ENCODE results near the gene CD80. TPM values are rescaled to one million over a fixed set of nuclear protein-coding genes. Genes with fewer than 3 reads are reported as not detected.

Gene CD80
- total and polyA plus RNA-seq, 9 donors = 0.04 to 0.36 (median 0.11) TPM; not detected in 2

- 29% methylated on average over 1 of the region's 2 CpGs for WGBS (ENCODE audit: insufficient coverage)
- no peaks in the 10 kb centered on the region for H3K4me1 ChIP-seq (ENCODE audit: control insufficient read depth, insufficient read depth, low read length)
- H3K4me3 ChIP-seq (ENCODE audit: low read length) = no peak overlapping the region
- no peak for DNase-seq
- no peaks in the 10 kb centered on the region for H3K9me3 ChIP-seq (replicated peaks; ENCODE audit: control insufficient read depth, low read depth, low read length)
- H3K36me3 ChIP-seq (ENCODE audit: control insufficient read depth, insufficient read depth, low read length) = peaks cover 5% of the 10 kb centered on the region
- no peaks in the 10 kb centered on the region for H3K27me3 ChIP-seq (ENCODE audit: control insufficient read depth, insufficient read depth, low read length)
- H3K27ac ChIP-seq (ENCODE audit: low read length) = no peak overlapping the region
These were observed 29.0 kb downstream of the CD80 start for GRCh38 chr3:119530456-119530855.

GRCh38 chr3:119529883-119530282 lies 29.5 kb downstream of the CD80 start:
- Histone ChIP-seq H3K9me3 (replicated peaks; ENCODE audit: control insufficient read depth, low read depth, low read length) (no peaks in the 10 kb centered on the region), H3K4me3 (ENCODE audit: low read length) (no peak overlapping the region), H3K36me3 (ENCODE audit: control insufficient read depth, insufficient read depth, low read length) (peaks cover 8% of the 10 kb centered on the region), H3K4me1 (ENCODE audit: control insufficient read depth, insufficient read depth, low read length) (no peaks in the 10 kb centered on the region), H3K27ac (ENCODE audit: low read length) (no peak overlapping the region), H3K27me3 (ENCODE audit: control insufficient read depth, insufficient read depth, low read length) (no peaks in the 10 kb centered on the region)
- DNase-seq = no peak

GRCh38 chr3:119527714-119528113 lies 31.7 kb downstream of the CD80 start:
- Histone ChIP-seq H3K27ac (ENCODE audit: low read length) (no peak overlapping the region), H3K27me3 (ENCODE audit: control insufficient read depth, insufficient read depth, low read length) (no peaks in the 10 kb centered on the region), H3K36me3 (ENCODE audit: control insufficient read depth, insufficient read depth, low read length) (peaks cover 18% of the 10 kb centered on the region), H3K4me3 (ENCODE audit: low read length) (no peak overlapping the region), H3K9me3 (replicated peaks; ENCODE audit: control insufficient read depth, low read depth, low read length) (no peaks in the 10 kb centered on the region), H3K4me1 (ENCODE audit: control insufficient read depth, insufficient read depth, low read length) (no peaks in the 10 kb centered on the region)
- no peak for DNase-seq
- no CpG with 5 or more reads among the region's 5 CpGs for WGBS (ENCODE audit: insufficient coverage)

GRCh38 chr3:119524931-119525662 lies 34.3 kb downstream of the CD80 start:
- no peak overlapping the region for H3K4me3 ChIP-seq (ENCODE audit: low read length)
- no CpG with 5 or more reads among the region's 4 CpGs for WGBS (ENCODE audit: insufficient coverage)
- H3K36me3 ChIP-seq (ENCODE audit: control insufficient read depth, insufficient read depth, low read length) = peaks cover 34% of the 10 kb centered on the region
- H3K9me3 ChIP-seq (replicated peaks; ENCODE audit: control insufficient read depth, low read depth, low read length) = peaks cover 3% of the 10 kb centered on the region
- H3K4me1 ChIP-seq (ENCODE audit: control insufficient read depth, insufficient read depth, low read length) = no peaks in the 10 kb centered on the region
- no peak overlapping the region for H3K27ac ChIP-seq (ENCODE audit: low read length)
- H3K27me3 ChIP-seq (ENCODE audit: control insufficient read depth, insufficient read depth, low read length) = no peaks in the 10 kb centered on the region
- DNase-seq = peak; percentile 37

- peaks cover 9% of the 10 kb centered on the region for H3K9me3 ChIP-seq (replicated peaks; ENCODE audit: control insufficient read depth, low read depth, low read length)
- peaks cover 48% of the 10 kb centered on the region for H3K36me3 ChIP-seq (ENCODE audit: control insufficient read depth, insufficient read depth, low read length)
- no peak for DNase-seq
- no peaks in the 10 kb centered on the region for H3K4me1 ChIP-seq (ENCODE audit: control insufficient read depth, insufficient read depth, low read length)
- H3K4me3 ChIP-seq (ENCODE audit: low read length) = no peak overlapping the region
- H3K27me3 ChIP-seq (ENCODE audit: control insufficient read depth, insufficient read depth, low read length) = no peaks in the 10 kb centered on the region
- H3K27ac ChIP-seq (ENCODE audit: low read length) = no peak overlapping the region
- WGBS (ENCODE audit: insufficient coverage) = no CpG with 5 or more reads among the region's 1 CpG
These were observed 41.4 kb downstream of the CD80 start for GRCh38 chr3:119518026-119518425.

- H3K27me3 ChIP-seq (ENCODE audit: control insufficient read depth, insufficient read depth, low read length) = no peaks in the 10 kb centered on the region
- peaks cover 46% of the 10 kb centered on the region for H3K36me3 ChIP-seq (ENCODE audit: control insufficient read depth, insufficient read depth, low read length)
- H3K9me3 ChIP-seq (replicated peaks; ENCODE audit: control insufficient read depth, low read depth, low read length) = peaks cover 9% of the 10 kb centered on the region
- DNase-seq = no peak
- no peak overlapping the region for H3K4me3 ChIP-seq (ENCODE audit: low read length)
- H3K27ac ChIP-seq (ENCODE audit: low read length) = no peak overlapping the region
- H3K4me1 ChIP-seq (ENCODE audit: control insufficient read depth, insufficient read depth, low read length) = no peaks in the 10 kb centered on the region
- 100% methylated on average over 1 of the region's 2 CpGs for WGBS (ENCODE audit: insufficient coverage)
These were observed 42.3 kb downstream of the CD80 start for GRCh38 chr3:119517112-119517511.

- Histone ChIP-seq H3K4me1 (ENCODE audit: control insufficient read depth, insufficient read depth, low read length) (no peaks in the 10 kb centered on the region), H3K27ac (ENCODE audit: low read length) (no peak overlapping the region), H3K9me3 (replicated peaks; ENCODE audit: control insufficient read depth, low read depth, low read length) (peaks cover 6% of the 10 kb centered on the region), H3K36me3 (ENCODE audit: control insufficient read depth, insufficient read depth, low read length) (peaks cover 31% of the 10 kb centered on the region), H3K27me3 (ENCODE audit: control insufficient read depth, insufficient read depth, low read length) (no peaks in the 10 kb centered on the region), H3K4me3 (ENCODE audit: low read length) (no peak overlapping the region)
- WGBS (ENCODE audit: insufficient coverage) = 100% methylated on average over 1 of the region's 2 CpGs
- DNase-seq = no peak
These were observed 44.8 kb downstream of the CD80 start for GRCh38 chr3:119514637-119515036.

GRCh38 chr3:119510690-119511089 lies 48.7 kb downstream of the CD80 start:
- Histone ChIP-seq H3K27me3 (ENCODE audit: control insufficient read depth, insufficient read depth, low read length) (no peaks in the 10 kb centered on the region), H3K36me3 (ENCODE audit: control insufficient read depth, insufficient read depth, low read length) (peaks cover 24% of the 10 kb centered on the region), H3K4me3 (ENCODE audit: low read length) (no peak overlapping the region), H3K4me1 (ENCODE audit: control insufficient read depth, insufficient read depth, low read length) (no peaks in the 10 kb centered on the region), H3K27ac (ENCODE audit: low read length) (no peak overlapping the region), H3K9me3 (replicated peaks; ENCODE audit: control insufficient read depth, low read depth, low read length) (no peaks in the 10 kb centered on the region)
- no peak for DNase-seq

- no CpG with 5 or more reads among the region's 1 CpG for WGBS (ENCODE audit: insufficient coverage)
- peaks cover 23% of the 10 kb centered on the region for H3K36me3 ChIP-seq (ENCODE audit: control insufficient read depth, insufficient read depth, low read length)
These were observed 51.1 kb downstream of the CD80 start for GRCh38 chr3:119508172-119508845.

GRCh38 chr3:119507404-119507803 lies 52.0 kb downstream of the CD80 start:
- H3K27me3 ChIP-seq (ENCODE audit: control insufficient read depth, insufficient read depth, low read length) = no peaks in the 10 kb centered on the region
- no CpG with 5 or more reads among the region's 2 CpGs for WGBS (ENCODE audit: insufficient coverage)
- peaks cover 23% of the 10 kb centered on the region for H3K36me3 ChIP-seq (ENCODE audit: control insufficient read depth, insufficient read depth, low read length)
- H3K9me3 ChIP-seq (replicated peaks; ENCODE audit: control insufficient read depth, low read depth, low read length) = no peaks in the 10 kb centered on the region
- no peak overlapping the region for H3K27ac ChIP-seq (ENCODE audit: low read length)
- no peak overlapping the region for H3K4me3 ChIP-seq (ENCODE audit: low read length)
- no peak for DNase-seq
- no peaks in the 10 kb centered on the region for H3K4me1 ChIP-seq (ENCODE audit: control insufficient read depth, insufficient read depth, low read length)

More at GRCh38 chr3:119508172-119508845, 51.1 kb downstream of the CD80 start:
- no peak overlapping the region for H3K27ac ChIP-seq (ENCODE audit: low read length)
- no peaks in the 10 kb centered on the region for H3K9me3 ChIP-seq (replicated peaks; ENCODE audit: control insufficient read depth, low read depth, low read length)
- no peaks in the 10 kb centered on the region for H3K4me1 ChIP-seq (ENCODE audit: control insufficient read depth, insufficient read depth, low read length)
- DNase-seq = no peak
- no peaks in the 10 kb centered on the region for H3K27me3 ChIP-seq (ENCODE audit: control insufficient read depth, insufficient read depth, low read length)
- no peak overlapping the region for H3K4me3 ChIP-seq (ENCODE audit: low read length)
